Neural progenitor cell (in vitro differentiated cells): ENCODE data around the gene USP10. TPM values are rescaled to one million over a fixed set of nuclear protein-coding genes. Genes with fewer than 3 reads are reported as not detected.

ENCODE experiments used
- DNase-seq: peaks from one replicate; pipeline ENCODE4 v3.0.0-alpha.2; 2016; ENCODE audit warnings: low spot score
- H2AFZ ChIP-seq: fragments of 200-600 bp; sonication (generic); replicated peaks from 2 replicates; pipeline ENCODE4 v1.6.1; 2016; ENCODE audit warnings: antibody characterized with exemption
- H3F3A ChIP-seq: fragments of 200-600 bp; sonication (generic); 2 replicates; pipeline ENCODE4 v1.6.1; 2016; ENCODE audit warnings: antibody characterized with exemption, low read depth
- H3K27ac ChIP-seq: fragments of 200-600 bp; sonication (generic); 2 replicates; pipeline ENCODE4 v1.5.1; 2016; ENCODE audit warnings: mild to moderate bottlenecking
- H3K27me3 ChIP-seq: fragments of 200-600 bp; sonication (generic); 2 replicates; pipeline ENCODE4 v1.6.1; 2016; ENCODE audit warnings: mild to moderate bottlenecking, moderate library complexity
- H3K36me3 ChIP-seq: fragments of 200-600 bp; sonication (generic); 2 replicates; pipeline ENCODE4 v1.5.1; 2016
- H3K4me1 ChIP-seq: fragments of 200-600 bp; sonication (generic); 2 replicates; pipeline ENCODE4 v1.6.1; 2016; ENCODE audit warnings: mixed run types
- H3K4me2 ChIP-seq: fragments of 200-600 bp; sonication (generic); 2 replicates; pipeline ENCODE4 v1.6.1; 2016
- H3K4me3 ChIP-seq: fragments of 200-600 bp; sonication (generic); 2 replicates; pipeline ENCODE4 v1.5.1; 2016
- H3K79me2 ChIP-seq: fragments of 200-600 bp; sonication (generic); 2 replicates; pipeline ENCODE4 v1.6.1; 2016; ENCODE audit warnings: low read depth
- H3K9ac ChIP-seq: fragments of 200-600 bp; sonication (generic); 2 replicates; pipeline ENCODE4 v1.6.1; 2016
- H3K9me3 ChIP-seq: fragments of 200-600 bp; sonication (generic); 2 replicates; pipeline ENCODE4 v1.5.1; 2016; ENCODE audit warnings: low read depth
- H4K20me1 ChIP-seq: fragments of 200-600 bp; sonication (generic); 2 replicates; pipeline ENCODE4 v1.6.1; 2016; ENCODE audit warnings: low read depth
- H3K27ac Mint-ChIP-seq: 3 replicates; pipeline ENCODE4 v1.8.0; 2021; ENCODE audit warnings: mixed read lengths
- H3K27me3 Mint-ChIP-seq: 2 replicates; pipeline ENCODE4 v1.8.0; 2022; ENCODE audit warnings: low read depth, mild to moderate bottlenecking, inconsistent platforms, moderate library complexity, mixed read lengths; ENCODE audit not compliant: insufficient read depth
- H3K36me3 Mint-ChIP-seq: 3 replicates; pipeline ENCODE4 v1.8.0; 2021; ENCODE audit warnings: mixed read lengths
- H3K4me1 Mint-ChIP-seq: 3 replicates; pipeline ENCODE4 v1.8.0; 2021; ENCODE audit warnings: mixed read lengths
- H3K4me3 Mint-ChIP-seq: 3 replicates; pipeline ENCODE4 v1.8.0; 2021; ENCODE audit warnings: mild to moderate bottlenecking, moderate library complexity, mixed read lengths
- H3K9me3 Mint-ChIP-seq: 3 replicates; pipeline ENCODE4 v1.8.0; 2020; ENCODE audit warnings: mixed read lengths
- CTCF ChIP-seq: fragments of 200-600 bp; sonication (generic); IDR thresholded peaks from 2 replicates; pipeline ENCODE4 v1.5.1; 2017; ENCODE audit warnings: antibody characterized with exemption, mild to moderate bottlenecking
- EZH2 ChIP-seq: fragments of 200-600 bp; sonication (generic); IDR thresholded peaks from 2 replicates; pipeline ENCODE4 v1.6.1; 2017; ENCODE audit warnings: antibody characterized with exemption, mild to moderate bottlenecking, moderate library complexity
- EZH2phosphoT487 ChIP-seq: fragments of 200-600 bp; sonication (generic); IDR thresholded peaks from 2 replicates; pipeline ENCODE4 v1.6.1; 2017; ENCODE audit warnings: antibody characterized with exemption
- total RNA-seq: library from RNA; depleted of rRNA; stranded (reverse); fragments of >200 nt; gene quantifications from 2 replicates; pipeline ENCODE4 v1.2.3, GENCODE V29; 2015; ENCODE audit warnings: low replicate concordance

Gene USP10
- total RNA-seq, 1 donor from 2014 or later: 130 TPM

- peaks cover 65% of the 10 kb centered on the region for H3K27me3 ChIP-seq
- H3K79me2 ChIP-seq: no peaks in the 10 kb centered on the region
- TF ChIP-seq EZH2 (no peak), CTCF (no peak)
- Mint-ChIP-seq H3K27me3 (peaks cover 2% of the 10 kb centered on the region), H3K27ac (no peak overlapping the region), H3K9me3 (no peaks in the 10 kb centered on the region), H3K4me3 (no peak overlapping the region), H3K36me3 (no peaks in the 10 kb centered on the region), H3K4me1 (peaks cover 31% of the 10 kb centered on the region)
- H3K27ac ChIP-seq: no peak overlapping the region
- H3F3A ChIP-seq: no peaks in the 10 kb centered on the region
- H3K4me3 ChIP-seq: no peak overlapping the region
- DNase-seq: no peak
- no peak overlapping the region for H3K9ac ChIP-seq
- no peak overlapping the region for H2AFZ ChIP-seq
- H3K4me2 ChIP-seq: no peak overlapping the region
- H3K36me3 ChIP-seq: no peaks in the 10 kb centered on the region
- no peaks in the 10 kb centered on the region for H3K9me3 ChIP-seq
- peaks cover 6% of the 10 kb centered on the region for H4K20me1 ChIP-seq
- peaks cover 14% of the 10 kb centered on the region for H3K4me1 ChIP-seq
Measured at GRCh38 chr16:84680165-84680842, 19.5 kb upstream of the USP10 start.

- Histone ChIP-seq H3F3A (no peaks in the 10 kb centered on the region), H2AFZ (no peak overlapping the region), H3K36me3 (no peaks in the 10 kb centered on the region), H3K4me1 (peaks cover 14% of the 10 kb centered on the region), H3K4me3 (no peak overlapping the region), H3K79me2 (no peaks in the 10 kb centered on the region), H3K27ac (no peak overlapping the region), H4K20me1 (peaks cover 6% of the 10 kb centered on the region), H3K4me2 (no peak overlapping the region), H3K27me3 (peaks cover 73% of the 10 kb centered on the region), H3K9ac (no peak overlapping the region), H3K9me3 (no peaks in the 10 kb centered on the region)
- H3K27ac Mint-ChIP-seq: no peak overlapping the region
- H3K36me3 Mint-ChIP-seq: no peaks in the 10 kb centered on the region
- peaks cover 31% of the 10 kb centered on the region for H3K4me1 Mint-ChIP-seq
- no peak for TF ChIP-seq CTCF
- no peak for TF ChIP-seq EZH2
- TF ChIP-seq EZH2phosphoT487: no peak
- H3K9me3 Mint-ChIP-seq: no peaks in the 10 kb centered on the region
- no peak for DNase-seq
- H3K27me3 Mint-ChIP-seq: peaks cover 2% of the 10 kb centered on the region
- no peak overlapping the region for H3K4me3 Mint-ChIP-seq
Measured at GRCh38 chr16:84680843-84681629, 18.8 kb upstream of the USP10 start.

GRCh38 chr16:84683691-84684591 is 15.9 kb upstream of the USP10 start:
- no peak overlapping the region for H2AFZ ChIP-seq
- no peak overlapping the region for H3K4me3 Mint-ChIP-seq
- H3K4me1 Mint-ChIP-seq: peaks cover 29% of the 10 kb centered on the region
- peak; percentile 25 for TF ChIP-seq EZH2
- no peak for TF ChIP-seq CTCF
- no peaks in the 10 kb centered on the region for H3K9me3 ChIP-seq
- peak overlapping the region; percentile 61 for H3K4me2 ChIP-seq
- H3K36me3 ChIP-seq: no peaks in the 10 kb centered on the region
- no peak overlapping the region for H3K27ac Mint-ChIP-seq
- H4K20me1 ChIP-seq: peaks cover 6% of the 10 kb centered on the region
- no peaks in the 10 kb centered on the region for H3F3A ChIP-seq
- no peaks in the 10 kb centered on the region for H3K79me2 ChIP-seq
- H3K9ac ChIP-seq: no peak overlapping the region
- H3K4me3 ChIP-seq: no peak overlapping the region
- H3K36me3 Mint-ChIP-seq: no peaks in the 10 kb centered on the region
- no peak overlapping the region for H3K27ac ChIP-seq
- DNase-seq: peak; percentile 63
- H3K27me3 ChIP-seq: peaks cover 77% of the 10 kb centered on the region
- peaks cover 6% of the 10 kb centered on the region for H3K4me1 ChIP-seq
- H3K27me3 Mint-ChIP-seq: peaks cover 2% of the 10 kb centered on the region
- peaks cover 12% of the 10 kb centered on the region for H3K9me3 Mint-ChIP-seq
